GM18909 (cell line): ENCODE results near the gene FHL3.

Source experiments
- ATAC-seq: cut with Tn5 transposase; IDR thresholded peaks from one replicate; pipeline ENCODE4 v1.9.1; 2021; ENCODE audit warnings: mild to moderate bottlenecking; ENCODE audit not compliant: unreplicated experiment, poor library complexity

Gene FHL3

DNA sequence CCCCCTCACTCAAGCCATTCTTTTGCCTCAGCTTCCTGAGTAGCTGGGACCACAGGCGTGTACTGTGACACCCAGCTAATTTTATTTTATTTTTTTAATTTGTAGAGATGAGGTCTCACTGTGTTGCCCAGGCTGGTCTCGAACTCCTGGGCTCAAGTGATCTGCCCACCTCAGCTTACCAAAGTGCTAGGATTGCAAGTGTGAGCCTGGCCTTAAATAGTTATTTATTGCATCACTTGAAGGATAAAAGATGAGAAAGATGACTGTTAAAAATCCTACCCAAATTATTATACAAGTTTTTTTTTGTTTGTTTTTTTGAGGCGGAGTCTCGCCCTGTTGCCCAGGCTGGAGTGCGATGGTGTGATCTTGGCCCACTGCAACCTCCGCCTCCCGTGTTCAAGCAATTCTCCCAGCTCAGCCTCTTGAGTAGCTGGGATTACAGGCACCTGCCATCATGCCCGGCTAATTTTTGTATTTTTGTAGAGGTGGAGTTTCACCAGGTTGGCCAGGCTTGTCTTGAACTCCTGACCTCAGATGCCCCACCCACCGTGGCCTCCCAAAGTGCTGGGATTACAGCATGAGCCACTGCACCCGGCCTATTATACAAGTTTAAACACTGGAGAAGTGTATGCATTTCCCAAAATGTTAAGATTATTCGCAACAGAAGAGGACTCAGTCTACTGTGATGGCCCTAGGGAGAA lies 9.6 kb upstream of the FHL3 start:
- no peak for ATAC-seq

DNA sequence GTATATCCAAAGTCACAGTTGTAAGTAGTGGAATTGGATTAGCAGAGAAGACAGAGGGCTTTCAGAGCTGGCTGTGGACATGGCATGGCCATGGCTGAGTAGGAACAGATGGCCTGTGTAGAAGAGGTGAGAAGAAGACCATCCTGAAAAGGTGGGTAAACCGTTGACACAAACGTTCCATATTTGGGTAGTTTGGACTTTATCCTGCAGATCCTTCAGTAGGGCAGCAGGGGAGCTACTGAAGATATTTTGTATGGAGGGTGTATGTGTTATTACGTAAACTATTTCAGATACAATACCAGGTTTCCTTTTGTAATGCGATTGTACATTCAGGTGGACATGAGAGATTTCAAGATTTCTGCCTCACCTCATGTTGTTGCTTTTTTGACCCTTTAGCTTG lies 8.9 kb upstream of the FHL3 start:
- no peak for ATAC-seq

DNA sequence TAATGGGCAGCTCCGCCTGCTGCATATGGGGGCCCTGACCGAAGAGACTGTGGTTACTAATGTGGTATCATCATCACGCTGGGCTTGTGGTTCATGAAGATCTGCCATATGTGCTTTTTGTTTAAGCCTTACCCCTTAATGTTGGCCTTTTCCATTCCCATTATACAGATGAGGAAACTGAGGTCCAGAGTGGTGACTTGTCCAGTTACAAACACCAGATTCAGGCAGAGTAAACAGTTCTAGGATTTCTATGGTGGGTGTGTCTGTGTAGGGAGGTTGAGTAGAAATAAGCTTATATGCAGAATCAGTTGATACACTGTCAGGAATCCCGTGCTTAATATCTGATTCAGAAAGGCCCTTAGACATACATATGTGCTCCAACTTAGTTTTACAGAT lies 7.9 kb upstream of the FHL3 start:
- no peak for ATAC-seq

DNA sequence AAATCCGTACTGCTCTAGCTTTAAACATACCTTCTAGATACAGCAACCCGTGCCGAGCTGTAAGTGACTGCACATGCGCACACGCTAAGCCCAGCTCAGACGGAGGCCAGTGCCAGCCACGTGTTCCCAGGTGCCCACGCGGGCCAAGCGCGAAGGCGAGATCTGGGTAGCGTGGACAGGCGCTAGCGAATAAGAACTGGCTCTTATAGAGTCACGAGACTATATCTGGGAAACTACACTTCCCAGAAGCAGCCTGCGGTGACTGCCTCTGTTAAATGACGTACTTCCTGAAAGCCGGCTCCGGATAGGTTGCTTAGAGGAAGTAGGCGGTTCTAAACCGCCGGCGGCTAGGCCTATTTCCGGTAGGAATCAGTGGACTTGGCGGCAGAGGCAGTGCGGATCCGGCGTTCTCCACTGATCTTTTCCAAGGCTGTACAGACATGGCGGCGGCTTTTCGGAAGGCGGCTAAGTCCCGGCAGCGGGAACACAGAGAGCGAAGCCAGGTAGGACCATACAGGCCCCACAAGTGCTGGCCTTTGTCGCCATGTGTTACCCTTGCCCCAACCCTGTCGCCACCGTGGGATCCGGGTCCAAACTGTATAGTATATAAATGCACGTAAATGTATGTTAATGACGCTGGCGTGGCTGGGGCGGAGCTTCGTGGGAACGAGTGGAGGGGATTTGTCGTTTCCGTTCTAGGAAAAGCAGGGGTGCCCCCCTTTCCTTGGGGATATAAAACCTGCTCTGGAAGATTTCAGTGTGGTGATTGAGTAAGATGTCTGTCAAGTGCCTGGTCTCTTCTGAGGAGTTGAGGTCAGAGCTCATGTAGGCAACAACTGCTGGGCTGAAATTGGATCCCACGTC lies 7.3 kb upstream of the FHL3 start, which contains the start of gene UTP11:
TSS of gene UTP11 (plus strand) at position 372 of the 864 bp plus-strand sequence. CDS start at position 441, 69 bp downstream.
- peak; percentile 95 for ATAC-seq

DNA sequence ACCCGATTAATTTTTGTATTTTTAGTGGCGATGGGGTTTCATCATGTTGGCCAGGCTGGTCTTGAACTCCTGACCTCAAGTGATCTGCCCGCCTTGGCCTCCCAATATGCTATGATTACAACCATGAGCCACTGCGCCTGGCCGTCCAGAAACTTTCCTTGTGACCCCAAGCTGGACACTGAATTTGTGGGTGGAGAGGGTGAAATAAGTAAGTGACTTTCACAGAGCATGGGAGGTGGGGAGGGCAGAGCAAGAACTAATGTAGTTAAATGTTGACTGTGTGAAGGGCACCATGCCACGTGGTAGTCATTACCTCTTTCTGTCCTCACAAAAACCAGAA lies 4.5 kb upstream of the FHL3 start:
- ATAC-seq: no peak

- ATAC-seq: no peak
Measured at GRCh38 chr1:38009088-38009840, 4.0 kb upstream of the FHL3 start.

DNA sequence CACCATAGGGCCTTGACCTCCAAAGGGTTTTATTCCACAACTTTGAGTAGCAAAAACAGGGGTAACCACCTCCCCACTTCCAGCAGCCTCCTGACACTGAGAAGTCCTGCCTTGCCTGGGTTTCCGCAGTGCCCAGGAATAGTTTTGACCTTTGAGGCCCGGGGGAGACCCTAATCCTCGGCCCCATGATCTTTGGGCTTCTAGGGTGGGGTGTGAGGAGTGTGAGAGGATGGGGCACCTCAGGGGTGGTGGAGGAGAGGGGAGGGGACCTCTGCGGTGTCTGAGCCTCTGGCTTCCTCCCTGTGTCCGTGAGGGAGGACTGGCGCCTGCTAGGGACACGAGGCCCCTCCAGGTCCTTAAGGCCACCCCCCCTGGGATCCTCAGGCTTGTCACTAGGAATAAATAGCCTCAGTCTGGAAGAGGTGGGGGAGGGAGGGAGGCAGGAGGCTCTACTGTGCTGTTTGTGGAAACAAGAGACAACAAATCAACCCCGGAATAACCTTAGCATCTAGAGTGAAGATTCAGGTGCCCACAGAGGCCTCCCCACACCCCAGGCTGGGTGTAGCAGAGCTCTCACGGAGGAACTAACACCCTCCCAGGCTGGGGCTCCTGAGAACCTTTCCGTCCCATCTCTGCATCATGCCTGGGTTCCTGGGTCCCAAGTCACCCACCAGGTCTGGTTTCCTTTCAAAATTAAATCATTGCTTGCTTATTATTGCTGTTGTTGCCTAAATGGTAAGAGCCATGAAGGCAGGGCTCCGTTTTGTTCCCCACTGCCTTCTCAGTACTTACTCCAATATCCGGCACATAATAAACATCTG lies 904 bp upstream of the FHL3 start:
- no peak for ATAC-seq

DNA sequence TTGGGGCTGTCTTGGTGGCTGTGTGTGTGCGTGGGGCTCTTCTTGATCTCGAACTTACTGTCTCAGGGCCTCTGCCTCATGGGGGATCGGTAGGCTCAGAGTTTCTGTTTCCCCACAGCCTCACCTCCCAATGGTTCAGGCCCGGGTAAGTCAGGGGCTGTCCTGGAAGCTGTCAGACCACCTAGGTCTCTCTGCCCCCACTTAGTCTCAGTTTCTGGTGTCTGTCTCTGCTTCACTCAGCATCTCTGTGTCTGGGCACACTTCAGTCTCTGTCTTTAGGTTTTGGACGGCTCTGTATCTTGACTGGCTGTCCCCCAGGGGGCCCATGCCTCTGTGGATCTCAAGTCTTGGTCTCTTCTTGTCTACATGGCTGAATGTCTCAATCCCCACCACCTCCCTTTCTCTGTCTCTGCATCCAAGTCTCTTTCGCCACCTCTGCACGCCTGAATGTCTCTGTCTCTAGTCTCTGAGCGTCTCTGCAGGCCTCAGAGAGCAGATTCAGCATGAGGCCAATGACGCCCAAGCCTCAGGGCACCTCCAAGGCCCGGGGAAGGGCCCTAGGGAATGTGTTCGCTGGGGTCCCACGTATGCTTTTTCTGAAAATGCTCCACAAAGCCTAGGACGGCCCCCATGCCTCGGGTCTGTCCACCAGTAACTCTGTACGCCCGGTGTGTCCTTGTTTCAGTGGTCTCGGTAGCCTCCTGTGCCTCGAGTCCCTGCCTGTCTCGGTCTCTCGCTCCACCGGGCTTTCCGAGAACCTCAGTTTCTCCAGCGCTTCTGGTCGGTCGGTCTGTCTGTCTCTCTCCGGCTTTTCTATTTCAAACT lies 818 bp downstream of the FHL3 start:
- ATAC-seq: peak; percentile 26

- ATAC-seq: no peak
Measured at GRCh38 chr1:38003261-38004250, 1.8 kb downstream of the FHL3 start.

GRCh38 chr1:38000529-38001455 lies 4.5 kb downstream of the FHL3 start:
- no peak for ATAC-seq

DNA sequence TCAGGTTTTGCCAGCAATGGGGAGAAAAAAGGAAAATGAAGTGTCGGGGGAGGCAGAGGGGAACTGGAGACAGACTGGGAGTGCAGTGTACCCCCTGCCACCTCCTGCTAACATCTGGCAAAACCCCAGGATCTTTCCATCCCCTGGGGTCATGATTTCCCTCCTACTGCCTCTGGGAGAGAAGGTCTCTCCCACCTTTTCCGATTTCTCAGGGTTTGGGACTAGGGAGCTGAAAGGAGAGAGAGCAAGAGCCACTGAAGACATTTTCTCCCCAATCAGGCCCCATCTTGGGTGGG lies 5.1 kb downstream of the FHL3 start:
- no peak for ATAC-seq

GRCh38 chr1:37999430-38000232 lies 5.7 kb downstream of the FHL3 start:
- no peak for ATAC-seq

GRCh38 chr1:37998913-37999429 lies 6.3 kb downstream of the FHL3 start:
- ATAC-seq: no peak

GRCh38 chr1:37998089-37998808 lies 7.1 kb downstream of the FHL3 start:
- ATAC-seq: no peak

- no peak for ATAC-seq
Measured at GRCh38 chr1:37997256-37998088, 7.8 kb downstream of the FHL3 start.
